ENCODE results near the gene CHST4.
"Not testable (repeated sequence)": the region's sequence is repeated elsewhere in the genome, so short reads cannot be mapped to it uniquely, and the experiment has no call there.

The CHST4 gene

GRCh38 chr16:71570144-71570543, 43.9 kb downstream of the CHST4 start:
- DNase-seq (ENCODE audit: low read depth, low spot score): no peak

- no peak for DNase-seq (ENCODE audit: low read depth, low spot score)
Observed at GRCh38 chr16:71572497-71573116, 46.4 kb downstream of the CHST4 start.

GRCh38 chr16:71573387-71574094, 47.3 kb downstream of the CHST4 start:
- no peak for DNase-seq (ENCODE audit: low read depth, low spot score)

- DNase-seq (ENCODE audit: low read depth, low spot score): no peak
Observed at GRCh38 chr16:71574702-71575101, 48.5 kb downstream of the CHST4 start.

GRCh38 chr16:71576971-71577370, 50.7 kb downstream of the CHST4 start, which contains the start of gene TAT:
Gene TAT (minus strand): TSS chr16:71577092. CDS start chr16:71576415, 677 bp downstream.
- DNase-seq (ENCODE audit: low read depth, low spot score): no peak

GRCh38 chr16:71582553-71582848, 56.3 kb downstream of the CHST4 start:
- not testable (repeated sequence) for DNase-seq (ENCODE audit: low read depth, low spot score)

GRCh38 chr16:71584543-71585317, 58.5 kb downstream of the CHST4 start:
- no peak for DNase-seq (ENCODE audit: low read depth, low spot score)

GRCh38 chr16:71585318-71585703, 59.1 kb downstream of the CHST4 start:
- DNase-seq (ENCODE audit: low read depth, low spot score): no peak
